IPS-18c (cell line): ENCODE data around the gene ACOX3.

Experiments
- H3K4me3 ChIP-seq: 2 replicates; pipeline ENCODE4 v1.7.0; 2013; ENCODE audit warnings: low read depth, mild to moderate bottlenecking, low read length, moderate library complexity; ENCODE audit not compliant: insufficient read depth
- H3K9me3 ChIP-seq: one replicate; pipeline ENCODE4 v1.6.1; 2013; ENCODE audit warnings: mild to moderate bottlenecking, low read length, moderate library complexity; ENCODE audit not compliant: control insufficient read depth, insufficient read depth

The ACOX3 gene

GRCh38 chr4:8385611-8386010 is 54.9 kb downstream of the ACOX3 start:
- H3K9me3 ChIP-seq: peaks cover 2% of the 10 kb centered on the region

GRCh38 chr4:8385106-8385505 is 55.4 kb downstream of the ACOX3 start:
- Histone ChIP-seq H3K9me3 (peaks cover 2% of the 10 kb centered on the region), H3K4me3 (no peak overlapping the region)

More at GRCh38 chr4:8385611-8386010, 54.9 kb downstream of the ACOX3 start:
- H3K4me3 ChIP-seq: no peak overlapping the region

GRCh38 chr4:8384397-8385060 is 56.0 kb downstream of the ACOX3 start:
- Histone ChIP-seq H3K4me3 (no peak overlapping the region), H3K9me3 (peaks cover 2% of the 10 kb centered on the region)

- H3K4me3 ChIP-seq: no peak overlapping the region
Observed at GRCh38 chr4:8383451-8384160, 56.9 kb downstream of the ACOX3 start.

GRCh38 chr4:8383016-8383415 is 57.5 kb downstream of the ACOX3 start:
- H3K9me3 ChIP-seq: peaks cover under 1% of the 10 kb centered on the region
- H3K4me3 ChIP-seq: no peak overlapping the region; the same call in 1 of the 2 replicates

More at GRCh38 chr4:8383451-8384160, 56.9 kb downstream of the ACOX3 start:
- peaks cover 2% of the 10 kb centered on the region for H3K9me3 ChIP-seq

GRCh38 chr4:8381814-8382581 is 58.5 kb downstream of the ACOX3 start:
- H3K4me3 ChIP-seq: no peak overlapping the region

GRCh38 chr4:8380511-8381415 is 59.8 kb downstream of the ACOX3 start:
- H3K4me3 ChIP-seq: no peak overlapping the region
- no peaks in the 10 kb centered on the region for H3K9me3 ChIP-seq

More at GRCh38 chr4:8381814-8382581, 58.5 kb downstream of the ACOX3 start:
- no peaks in the 10 kb centered on the region for H3K9me3 ChIP-seq

GRCh38 chr4:8379771-8380170 is 60.8 kb downstream of the ACOX3 start:
- no peaks in the 10 kb centered on the region for H3K9me3 ChIP-seq
- no peak overlapping the region for H3K4me3 ChIP-seq

GRCh38 chr4:8379281-8379680 is 61.2 kb downstream of the ACOX3 start:
- Histone ChIP-seq H3K4me3 (no peak overlapping the region), H3K9me3 (no peaks in the 10 kb centered on the region)

- Histone ChIP-seq H3K4me3 (no peak overlapping the region), H3K9me3 (no peaks in the 10 kb centered on the region)
Observed at GRCh38 chr4:8378776-8379175, 61.7 kb downstream of the ACOX3 start.

GRCh38 chr4:8378101-8378724 is 62.3 kb downstream of the ACOX3 start:
- Histone ChIP-seq H3K4me3 (no peak overlapping the region), H3K9me3 (no peaks in the 10 kb centered on the region)

- no peaks in the 10 kb centered on the region for H3K9me3 ChIP-seq
- H3K4me3 ChIP-seq: no peak overlapping the region
Observed at GRCh38 chr4:8377103-8378075, 63.1 kb downstream of the ACOX3 start.

GRCh38 chr4:8376361-8377102 is 64.0 kb downstream of the ACOX3 start:
- no peak overlapping the region for H3K4me3 ChIP-seq
- H3K9me3 ChIP-seq: no peaks in the 10 kb centered on the region

- H3K4me3 ChIP-seq: no peak overlapping the region
- H3K9me3 ChIP-seq: no peaks in the 10 kb centered on the region
Observed at GRCh38 chr4:8374851-8375649, 65.5 kb downstream of the ACOX3 start.
